ENCODE results near the gene NPLOC4.
"Not testable (repeated sequence)": the region's sequence is repeated elsewhere in the genome, so short reads cannot be mapped to it uniquely, and the experiment has no call there.

Gene NPLOC4

GRCh38 chr17:81584771-81585170, 52.1 kb downstream of the NPLOC4 start:
- not testable (repeated sequence) for DNase-seq (ENCODE audit: low read depth in 2 of 2)

- DNase-seq (ENCODE audit: low read depth in 2 of 2), result no peak
These were observed 53.1 kb downstream of the NPLOC4 start for GRCh38 chr17:81583589-81584342.

GRCh38 chr17:81582749-81583148, 54.2 kb downstream of the NPLOC4 start:
- no peak for DNase-seq (ENCODE audit: low read depth in 2 of 2)

- no peak for DNase-seq (ENCODE audit: low read depth in 2 of 2)
These were observed 54.6 kb downstream of the NPLOC4 start for GRCh38 chr17:81582341-81582740.

GRCh38 chr17:81581758-81582157, 55.2 kb downstream of the NPLOC4 start:
- DNase-seq (ENCODE audit: low read depth in 2 of 2), result no peak

GRCh38 chr17:81580481-81580880, 56.4 kb downstream of the NPLOC4 start:
- no peak for DNase-seq (ENCODE audit: low read depth in 2 of 2)

- DNase-seq (ENCODE audit: low read depth in 2 of 2), result no peak
These were observed 57.0 kb downstream of the NPLOC4 start for GRCh38 chr17:81579821-81580321.

- DNase-seq (ENCODE audit: low read depth in 2 of 2), result no peak
These were observed 57.6 kb downstream of the NPLOC4 start for GRCh38 chr17:81579298-81579697.

GRCh38 chr17:81578561-81579225, 58.2 kb downstream of the NPLOC4 start:
- DNase-seq (ENCODE audit: low read depth in 2 of 2), result no peak

GRCh38 chr17:81578038-81578441, 58.9 kb downstream of the NPLOC4 start:
- no peak for DNase-seq (ENCODE audit: low read depth in 2 of 2)

GRCh38 chr17:81577278-81578000, 59.5 kb downstream of the NPLOC4 start:
- DNase-seq (ENCODE audit: low read depth in 2 of 2), result no peak

- DNase-seq (ENCODE audit: low read depth in 2 of 2), result no peak
These were observed 60.2 kb downstream of the NPLOC4 start for GRCh38 chr17:81576621-81577277.

- no peak for DNase-seq (ENCODE audit: low read depth in 2 of 2)
These were observed 61.1 kb downstream of the NPLOC4 start for GRCh38 chr17:81575836-81576235.

- DNase-seq (ENCODE audit: low read depth in 2 of 2), result no peak
These were observed 62.3 kb downstream of the NPLOC4 start for GRCh38 chr17:81574643-81574956.

GRCh38 chr17:81573794-81574642, 62.9 kb downstream of the NPLOC4 start:
- DNase-seq (ENCODE audit: low read depth in 2 of 2), result no peak

GRCh38 chr17:81572563-81573168, 64.2 kb downstream of the NPLOC4 start:
- DNase-seq (ENCODE audit: low read depth in 2 of 2), result no peak

GRCh38 chr17:81570964-81571363, 65.9 kb downstream of the NPLOC4 start:
- DNase-seq (ENCODE audit: low read depth in 2 of 2), result no peak

GRCh38 chr17:81569986-81570514, 66.9 kb downstream of the NPLOC4 start:
- no peak for DNase-seq (ENCODE audit: low read depth in 2 of 2)

- no peak for DNase-seq (ENCODE audit: low read depth in 2 of 2)
These were observed 68.5 kb downstream of the NPLOC4 start for GRCh38 chr17:81568416-81568815.

GRCh38 chr17:81567191-81567590, 69.7 kb downstream of the NPLOC4 start:
- no peak for DNase-seq (ENCODE audit: low read depth in 2 of 2)

Data from stimulated activated CD4-positive, alpha-beta T cell treated with anti-CD3 and anti-CD28 coated beads, Interleukin-15, amount 100 ng/mL, for 48 hours (primary cell).